GM21360 (cell line): Measurements from ENCODE around the gene ENOSF1.
"Not testable (repeated sequence)": the region's sequence is repeated elsewhere in the genome, so short reads cannot be mapped to it uniquely, and the experiment has no call there.

Source experiments
- ATAC-seq: cut with Tn5 transposase; IDR thresholded peaks from one replicate; pipeline ENCODE4 v1.9.1; 2021; ENCODE audit warnings: mild to moderate bottlenecking, moderate library complexity; ENCODE audit not compliant: unreplicated experiment

The ENOSF1 gene

GRCh38 chr18:708096-708495 is 4.3 kb downstream of the ENOSF1 start:
- no peak for ATAC-seq

DNA sequence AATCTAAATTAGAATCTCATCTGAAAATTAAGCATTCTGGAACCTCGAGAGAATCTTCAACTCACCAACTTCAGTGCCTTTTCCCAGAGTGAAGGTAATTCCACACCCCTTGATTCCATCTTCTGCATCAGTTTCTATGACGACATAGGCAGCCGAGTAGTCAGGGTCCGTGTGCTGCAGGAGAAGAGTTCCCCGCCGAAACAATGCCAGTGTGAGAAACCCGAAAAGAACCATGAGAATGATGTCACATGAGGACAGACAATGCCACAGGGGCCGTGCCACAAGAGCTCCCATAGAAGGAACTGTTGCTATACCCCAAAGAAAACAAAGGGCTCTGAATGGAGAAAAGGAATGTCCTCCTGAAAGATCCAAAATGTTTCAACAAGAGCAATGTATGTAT is 6.0 kb downstream of the ENOSF1 start:
- ATAC-seq = no peak

DNA sequence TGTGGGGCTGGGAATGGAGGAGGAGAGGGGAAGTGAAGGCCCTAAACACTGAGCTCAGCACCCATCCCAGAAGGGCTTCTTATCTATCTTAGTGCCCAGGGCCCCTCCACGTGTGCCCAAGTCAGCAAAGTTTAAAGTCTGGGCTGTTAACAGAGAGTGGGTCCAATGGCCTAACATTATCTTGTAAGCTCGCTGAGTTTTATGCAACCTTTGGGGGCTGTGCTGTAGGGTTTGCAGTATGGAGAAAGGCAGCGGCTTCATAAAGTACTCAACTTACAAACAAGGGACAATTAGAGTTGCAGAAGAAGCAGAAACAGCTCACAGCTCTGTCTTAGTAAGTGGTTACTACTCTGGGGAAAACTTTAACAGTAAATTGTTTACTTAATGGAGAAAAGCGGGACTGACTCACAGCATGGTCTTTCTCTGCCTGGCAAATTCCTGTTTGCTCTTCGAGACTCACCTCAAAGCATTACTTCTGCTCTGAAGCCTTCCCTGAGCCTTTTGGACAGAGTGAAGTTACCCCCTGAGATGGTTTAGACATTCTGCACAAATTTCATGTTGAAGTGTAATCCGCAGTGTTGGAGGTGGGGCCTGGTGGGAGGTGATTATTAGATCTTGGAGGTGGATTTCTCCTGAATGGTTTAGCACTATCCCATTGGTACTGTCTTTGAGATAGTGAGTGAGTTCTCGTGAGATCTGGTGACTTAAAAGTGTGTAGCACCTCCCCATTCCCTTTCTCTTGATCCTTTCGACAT is 9.0 kb downstream of the ENOSF1 start:
- no peak for ATAC-seq

GRCh38 chr18:697800-698199 is 14.6 kb downstream of the ENOSF1 start:
- no peak for ATAC-seq

GRCh38 chr18:697012-697411 is 15.4 kb downstream of the ENOSF1 start:
- ATAC-seq = no peak

GRCh38 chr18:693466-694187 is 18.8 kb downstream of the ENOSF1 start:
- ATAC-seq = no peak

DNA sequence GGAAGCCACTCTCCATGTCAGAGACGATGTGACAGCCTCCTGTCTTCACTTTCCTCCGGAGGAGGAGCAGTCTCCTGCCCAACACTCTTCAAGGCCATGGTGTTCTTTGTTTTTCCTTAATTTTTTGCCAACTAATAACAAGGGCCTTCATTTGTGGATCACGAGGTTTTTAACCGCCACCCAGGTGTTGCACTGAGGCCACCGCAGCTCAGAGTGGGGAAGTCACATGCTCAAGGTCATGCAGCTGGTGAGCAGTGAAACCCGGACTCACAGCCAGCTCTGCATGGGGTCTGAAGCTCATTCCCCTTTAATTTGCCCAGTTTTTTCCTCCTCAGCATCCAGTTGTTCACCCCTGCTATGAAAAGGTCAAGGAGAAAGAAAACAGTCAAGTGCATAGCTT is 19.6 kb downstream of the ENOSF1 start:
- ATAC-seq = no peak

GRCh38 chr18:688323-688722 is 24.1 kb downstream of the ENOSF1 start:
- no peak for ATAC-seq

DNA sequence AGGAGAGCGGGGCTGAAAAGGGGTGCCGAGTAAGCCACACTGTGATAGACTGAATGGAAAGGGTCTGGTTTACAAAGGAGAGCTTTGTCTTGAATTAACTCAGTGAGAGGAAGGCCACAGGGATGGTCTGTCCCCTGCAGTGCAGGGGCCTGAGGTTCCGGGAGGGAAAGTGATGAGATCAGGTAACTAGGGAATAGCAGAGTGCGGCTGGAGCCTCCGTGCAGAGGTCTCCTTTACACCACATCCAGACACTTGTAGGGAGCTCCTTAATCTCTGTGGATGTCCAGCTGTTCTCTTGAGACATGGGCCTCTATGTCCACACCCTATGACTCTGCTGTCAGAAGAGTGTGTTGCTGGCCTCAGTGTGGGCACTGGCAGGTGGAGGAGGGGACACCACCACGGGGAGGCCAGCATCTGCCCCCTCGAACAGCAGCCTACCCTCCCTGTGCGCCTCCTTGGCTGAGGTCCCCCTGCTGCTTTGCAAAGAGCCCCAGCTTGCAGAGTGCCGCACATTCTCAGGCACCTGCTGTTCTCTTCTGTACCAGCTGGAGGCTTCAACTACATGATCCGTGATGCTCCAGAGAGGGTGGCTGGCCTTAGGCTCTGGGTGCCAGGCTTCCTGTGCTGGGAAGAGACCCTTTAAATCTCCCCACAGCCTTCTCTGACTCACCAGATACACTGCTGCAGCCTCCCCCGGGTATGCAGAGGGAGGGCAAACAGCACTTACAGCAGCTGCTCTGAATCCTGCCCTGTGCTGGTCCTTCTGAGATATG is 25.9 kb downstream of the ENOSF1 start:
- ATAC-seq = no peak

GRCh38 chr18:685438-685837 is 27.0 kb downstream of the ENOSF1 start:
- ATAC-seq = no peak

DNA sequence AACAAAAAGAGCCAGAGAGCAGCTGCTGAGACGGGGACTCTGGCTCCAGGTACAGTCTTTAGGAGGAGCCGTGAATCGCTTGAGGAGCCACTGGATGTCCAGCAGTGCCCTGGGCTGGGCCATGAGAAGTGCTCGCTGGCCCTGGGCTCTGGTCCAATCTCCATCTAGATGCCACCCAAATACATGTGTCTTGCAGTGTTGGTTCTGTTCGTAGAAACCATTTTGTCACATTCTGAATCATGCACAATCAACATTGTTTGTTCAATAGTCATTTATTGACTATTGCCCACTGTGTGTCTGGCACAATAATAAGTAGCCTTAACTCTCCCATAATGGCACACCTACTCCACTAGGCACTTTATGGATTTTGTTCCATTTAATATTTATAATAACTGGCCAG is 28.9 kb downstream of the ENOSF1 start:
- no peak for ATAC-seq

DNA sequence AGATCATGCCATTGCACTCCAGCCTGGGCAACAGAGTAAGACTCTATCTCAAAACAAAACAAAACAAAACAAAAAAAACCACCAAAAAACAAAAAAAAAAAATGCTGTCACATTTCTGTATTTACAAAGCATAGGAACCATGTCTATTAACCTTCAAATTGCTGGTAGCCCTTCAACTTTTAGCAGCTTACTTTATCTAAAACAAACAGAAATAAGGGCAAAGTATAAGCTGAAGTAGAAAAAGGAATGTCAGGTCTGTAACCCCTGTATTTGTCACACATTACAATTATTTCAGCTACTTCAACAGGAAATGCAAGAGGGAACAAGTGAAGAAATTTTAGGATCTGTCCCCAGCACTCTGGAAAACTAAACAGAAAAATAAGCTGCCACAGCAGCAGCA is 29.6 kb downstream of the ENOSF1 start:
- no peak for ATAC-seq

DNA sequence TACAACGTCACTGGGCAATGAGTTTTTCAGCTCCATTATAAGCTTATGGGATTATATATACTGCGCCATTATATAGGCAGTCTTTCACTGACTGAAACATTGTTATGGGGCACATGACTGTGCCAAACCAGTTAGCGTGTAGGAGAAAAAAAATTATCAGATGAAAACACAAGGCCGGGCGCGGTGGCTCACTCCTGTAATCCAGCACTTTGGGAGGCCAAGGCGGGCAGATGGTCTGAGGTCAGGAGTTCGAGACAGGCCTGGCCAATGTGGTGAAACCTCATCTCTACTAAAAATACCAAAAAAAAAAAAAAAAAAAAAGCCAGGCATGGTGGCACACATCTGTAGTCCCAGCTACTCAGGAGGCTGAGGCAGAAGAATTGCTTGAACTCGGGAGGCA is 30.0 kb downstream of the ENOSF1 start:
- not testable (repeated sequence) for ATAC-seq

DNA sequence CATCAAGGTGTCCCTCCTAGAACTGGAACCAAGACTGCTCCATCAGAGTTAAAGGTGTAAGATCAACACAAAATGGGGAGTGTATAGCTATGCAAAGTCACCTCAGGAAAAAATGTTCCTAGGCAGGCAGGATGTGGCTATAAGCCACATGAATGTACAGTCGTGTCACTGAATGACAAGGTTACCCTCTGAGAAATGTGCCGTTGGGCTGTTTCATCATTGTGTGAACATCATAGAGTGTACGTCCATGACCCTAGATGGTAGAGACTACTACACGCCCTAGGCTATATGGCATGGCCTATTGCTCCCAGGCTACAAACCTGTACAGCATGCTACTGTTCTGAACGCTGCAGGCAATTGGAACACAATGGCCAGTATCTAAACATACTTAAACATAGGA is 30.4 kb downstream of the ENOSF1 start:
- ATAC-seq = no peak

DNA sequence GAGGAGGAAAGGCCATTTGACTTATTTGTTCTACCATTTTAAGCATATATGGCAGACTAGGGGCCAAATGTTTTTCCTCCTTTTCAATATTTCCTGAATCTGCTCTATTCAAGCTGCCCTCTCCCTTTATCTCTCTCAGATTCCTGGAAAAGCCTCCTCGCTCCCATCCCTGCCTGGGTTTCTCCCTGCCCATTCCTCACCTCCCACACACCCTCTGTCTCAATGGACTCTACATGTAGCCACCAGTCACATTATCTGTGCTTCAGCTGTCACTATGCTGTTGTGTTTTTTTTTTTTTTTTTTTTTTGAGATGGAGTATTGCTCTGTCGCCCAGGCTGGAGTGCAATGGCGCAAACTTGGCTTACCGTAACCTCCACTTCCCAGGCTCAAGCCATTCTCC is 32.0 kb downstream of the ENOSF1 start:
- ATAC-seq = no peak

- ATAC-seq = no peak
These were observed 32.9 kb downstream of the ENOSF1 start for GRCh38 chr18:679516-679915.

DNA sequence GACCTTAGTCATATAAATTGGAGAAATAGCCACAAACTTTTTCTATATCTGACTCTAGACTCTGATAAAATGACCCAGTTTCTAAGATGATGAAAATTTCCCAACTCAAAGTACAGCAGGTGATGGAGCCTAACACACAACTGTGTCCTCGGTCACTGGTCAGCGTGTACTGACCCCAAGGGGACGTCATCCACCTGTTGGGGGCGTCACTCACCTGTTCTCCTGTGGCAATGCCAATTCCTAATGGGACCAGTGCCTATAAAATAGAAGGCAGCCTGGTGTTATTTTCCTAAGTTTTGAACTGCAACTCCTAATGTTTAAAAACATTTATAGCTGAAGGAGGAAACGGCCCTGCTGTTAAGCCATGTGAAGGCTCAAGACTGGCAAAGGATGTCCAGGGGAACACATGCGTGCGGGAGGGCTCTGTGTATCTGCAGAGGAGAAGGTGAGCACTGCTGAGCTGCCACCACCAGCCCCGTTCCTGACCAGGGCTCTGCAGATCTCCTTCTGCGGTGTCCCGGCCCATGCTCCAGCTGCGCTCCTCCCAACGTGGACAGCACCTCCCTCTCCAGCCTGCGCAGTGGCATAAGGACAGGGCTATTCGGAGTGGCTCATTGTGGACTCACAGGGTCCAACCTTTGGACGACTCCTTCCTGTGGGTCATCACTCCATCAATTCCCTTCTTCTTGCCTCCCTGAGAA is 33.8 kb downstream of the ENOSF1 start:
- ATAC-seq = no peak

GRCh38 chr18:677951-678381 is 34.5 kb downstream of the ENOSF1 start:
- ATAC-seq = no peak

GRCh38 chr18:677145-677544 is 35.3 kb downstream of the ENOSF1 start:
- no peak for ATAC-seq

DNA sequence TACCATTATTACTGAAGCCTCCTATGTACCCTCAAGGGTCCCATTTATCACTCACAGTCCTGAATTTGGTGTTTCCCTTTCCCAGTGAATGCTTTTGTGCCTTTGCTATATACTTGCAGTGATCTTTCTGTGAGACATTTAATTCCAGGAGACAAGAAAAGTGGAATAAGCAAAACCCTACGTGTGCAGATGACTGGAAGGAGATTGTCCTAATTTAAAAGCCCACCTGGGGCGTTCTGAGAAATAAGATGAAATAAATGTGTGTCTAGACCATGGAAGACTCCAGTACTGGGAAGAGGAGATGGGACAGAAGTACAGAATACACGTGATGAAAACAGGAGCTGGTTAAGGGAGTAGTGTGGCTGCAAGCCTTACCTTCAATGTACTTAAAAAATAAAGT is 35.7 kb downstream of the ENOSF1 start:
- ATAC-seq = no peak

GRCh38 chr18:676069-676468 is 36.4 kb downstream of the ENOSF1 start:
- no peak for ATAC-seq
